Kidney (tissue), 14 donors: ENCODE data around the gene GPX2. TPM values are rescaled to one million over a fixed set of nuclear protein-coding genes. Genes with fewer than 3 reads are reported as not detected.

Source experiments
- DNase-seq, 5 donors: peaks; one replicate each; pipeline ENCODE4 v3.0.0-alpha.2; 2013 to 2020
- FAIRE-seq: peaks from 2 replicates; lab custom pipeline; 2012; peaks lifted over from hg19 to GRCh38; lab: Jason Lieb, UNC
- H3K27ac ChIP-seq, 2 donors: one replicate each; pipeline ENCODE4 v1.7.0; 2013; ENCODE audit warnings: low read depth in 2 of 2, low read length in 2 of 2, inconsistent platforms in 1 of 2
- H3K27me3 ChIP-seq: one replicate; pipeline ENCODE4 v1.7.1; 2013; ENCODE audit warnings: low read length, inconsistent platforms; ENCODE audit not compliant: control insufficient read depth, insufficient read depth
- H3K36me3 ChIP-seq, 3 donors: one replicate each; pipeline versions ENCODE4 v1.7.0 to v1.7.1; 2013; ENCODE audit warnings: low read length in 3 of 3, control low read depth in 1 of 3, inconsistent platforms in 1 of 3; ENCODE audit not compliant: insufficient read depth in 3 of 3, control insufficient read depth in 2 of 3
- H3K4me1 ChIP-seq, 3 donors: one replicate each; pipeline versions ENCODE4 v1.7.0 to v1.7.1; 2013; ENCODE audit warnings: low read length in 3 of 3, inconsistent platforms in 1 of 3, low read depth in 1 of 3; ENCODE audit not compliant: control insufficient read depth in 2 of 3, insufficient read depth in 2 of 3
- H3K4me3 ChIP-seq, 3 donors: one replicate each; pipeline versions ENCODE4 v1.7.0 to v1.8.1; 2013; ENCODE audit warnings: low read length in 3 of 3, control low read depth in 1 of 3, inconsistent platforms in 1 of 3
- H3K9ac ChIP-seq, 3 donors: one replicate each; pipeline versions ENCODE4 v1.7.0 to v1.7.1; 2013; ENCODE audit warnings: low read length in 3 of 3, control low read depth in 1 of 3, inconsistent platforms in 1 of 3
- H3K9me3 ChIP-seq, 3 donors: one replicate each; pipeline versions ENCODE4 v1.7.0 to v1.7.1; 2013; ENCODE audit warnings: low read length in 3 of 3, control low read depth in 1 of 3, inconsistent platforms in 1 of 3; ENCODE audit not compliant: control insufficient read depth in 2 of 3, insufficient read depth in 1 of 3
- CTCF ChIP-seq: IDR thresholded peaks from 3 replicates; pipeline ENCODE4 v1.5.1; 2012; ENCODE audit warnings: mild to moderate bottlenecking, moderate library complexity, borderline replicate concordance; ENCODE audit not compliant: insufficient read depth; ENCODE audit errors: extremely low read depth
- intact Hi-C: fragments of 100-400 bp; cut with DNase I; formaldehyde crosslinking; loops from one replicate; pipeline ENCODE4 v1.11.1; 2022
- polyA plus RNA-seq: library from polyadenylated mRNA; stranded (reverse); fragments of 350-450 nt; fragmentation: Illumina TruSeq; extraction: RNeasy Lipid Tissue Mini Kit (QIAGEN cat#74804); gene quantifications from one replicate; pipeline ENCODE4 v1.2.3, GENCODE V29; 2014; ENCODE audit warnings: low read depth, low replicate concordance; ENCODE audit not compliant: insufficient read depth
- total RNA-seq: library from RNA; stranded (reverse); fragmentation: NEBNext Ultra II Directional; extraction: Animal tissue kit (Norgen Biotek cat#: 25700); gene quantifications from one replicate; pipeline ENCODE4 v1.2.1, GENCODE V29; 2021
- donor health status: control.
- donor health status: control.
- donor health status: control.
- donor health status: control.
- donor health status: control.
- donor health status: DM: yes; HTN: yes; CAD: no.
- donor health status: Normal renal cell carcinoma (clear cell type).

GPX2 gene
- total and polyA plus RNA-seq, 2 donors from 2014 or later, result 8.4 to 60.0 TPM

DNA sequence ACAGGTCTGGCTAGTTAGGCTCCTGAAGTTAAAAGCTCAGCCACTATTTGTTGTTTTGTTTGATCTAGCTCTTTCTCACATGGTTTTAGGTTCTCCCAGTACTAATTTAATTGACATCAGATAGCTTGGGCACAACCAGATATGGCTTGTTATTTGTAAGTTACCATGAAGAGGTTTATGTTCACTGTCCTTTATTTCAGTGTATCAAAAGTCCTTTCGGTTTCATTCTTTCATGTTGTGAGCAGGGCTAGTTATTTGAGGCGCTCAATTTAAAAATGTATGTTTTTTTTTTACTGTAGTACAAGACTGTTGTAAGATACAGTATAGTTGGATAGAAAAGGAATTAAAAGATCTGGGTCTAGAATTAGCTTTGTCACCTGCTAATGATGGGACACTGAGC is 7.0 kb downstream of the GPX2 start:
- no peak overlapping the region for H3K27ac ChIP-seq
- intact Hi-C loops, result no loop called here
- no peak for DNase-seq
- H3K4me1 ChIP-seq, result peaks cover 0 to 26% (median 19%) of the 10 kb centered on the region in 3 donors
- H3K36me3 ChIP-seq, result peaks cover 2 to 18% (median 5%) of the 10 kb centered on the region in 3 donors
- H3K9me3 ChIP-seq, result no peaks in the 10 kb centered on the region
- no peak overlapping the region for H3K9ac ChIP-seq
- no peak overlapping the region for H3K4me3 ChIP-seq
- H3K27me3 ChIP-seq, result no peaks in the 10 kb centered on the region
- TF ChIP-seq CTCF, result no peak
- FAIRE-seq, result no peak

GRCh38 chr14:64934338-64934929 is 8.1 kb downstream of the GPX2 start:
- Histone ChIP-seq H3K9ac (no peak overlapping the region), H3K36me3 (peaks cover 2 to 18% (median 5%) of the 10 kb centered on the region in 3 donors), H3K27me3 (no peaks in the 10 kb centered on the region), H3K4me3 (no peak overlapping the region), H3K27ac (no peak overlapping the region), H3K4me1 (peaks cover 0 to 18% (median 16%) of the 10 kb centered on the region in 3 donors), H3K9me3 (no peaks in the 10 kb centered on the region)
- DNase-seq, result no peak
- no peak for TF ChIP-seq CTCF
- intact Hi-C loops, result no loop called here
- FAIRE-seq, result no peak

GRCh38 chr14:64932231-64932630 is 10.3 kb downstream of the GPX2 start:
- no peaks in the 10 kb centered on the region for H3K27me3 ChIP-seq
- no peak for TF ChIP-seq CTCF
- peaks cover 0 to 3% (median 3%) of the 10 kb centered on the region in 3 donors for H3K4me1 ChIP-seq
- H3K9ac ChIP-seq, result no peak overlapping the region
- intact Hi-C loops, result no loop called here
- H3K36me3 ChIP-seq, result peaks cover 6 to 20% (median 16%) of the 10 kb centered on the region in 3 donors
- DNase-seq (no peak), FAIRE-seq (no peak)
- H3K4me3 ChIP-seq, result no peak overlapping the region
- H3K9me3 ChIP-seq, result no peaks in the 10 kb centered on the region
- no peak overlapping the region for H3K27ac ChIP-seq
